Measurements from ENCODE around the gene CNIH3.

DNA sequence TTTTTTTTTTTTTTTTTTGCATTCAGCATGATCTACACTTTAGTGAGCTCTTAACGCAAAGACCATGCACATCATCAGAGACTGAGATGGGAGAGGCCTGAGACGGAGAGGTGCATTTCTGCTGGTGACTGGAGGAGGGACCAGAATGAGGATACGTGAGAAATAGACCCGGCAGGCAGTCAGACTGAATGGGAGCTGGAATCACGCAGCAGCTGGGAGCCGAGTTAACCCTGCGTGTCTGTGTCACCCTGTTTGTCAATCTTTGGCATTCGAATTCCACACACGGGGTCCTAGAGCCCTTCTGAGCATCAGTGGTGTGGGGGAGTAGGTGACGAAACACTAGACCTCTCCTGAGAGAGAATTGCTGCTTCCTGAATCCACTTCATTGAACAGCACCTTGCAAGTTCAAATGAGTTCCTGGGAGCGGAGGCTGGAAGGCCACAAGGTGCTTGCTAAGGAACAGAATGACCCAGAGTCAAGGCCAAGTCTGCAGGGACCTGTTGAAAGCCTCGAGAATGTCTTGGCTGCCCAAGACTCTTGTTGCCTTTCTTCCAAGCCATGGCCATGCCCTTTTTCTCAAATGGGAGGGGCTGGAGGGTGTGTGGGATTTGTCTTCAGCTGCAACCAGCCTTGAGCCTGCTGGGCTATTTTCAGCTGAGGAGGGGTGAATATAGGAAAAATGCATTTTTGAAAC is 123.3 kb downstream of the CNIH3 start:
- TF ChIP-seq PATZ1 (CRISPR knock-in tag; IDR thresholded peaks at IDR 0.05; ENCODE audit: borderline replicate concordance) (no peak), ARNTL (CRISPR knock-in tag; IDR thresholded peaks at IDR 0.05; ENCODE audit: borderline replicate concordance, low read depth) (no peak), ZFP30 (CRISPR knock-in tag; IDR thresholded peaks at IDR 0.05) (no peak)

Measured in SK-N-SH treated with all-trans-retinoic acid at 6 μM for 48 hours (cell line).